Glutamatergic neuron (in vitro differentiated cells): ENCODE data around the gene SLC5A5. TPM values are rescaled to one million over a fixed set of nuclear protein-coding genes. Genes with fewer than 3 reads are reported as not detected.

ENCODE experiments used
- DNase-seq: peaks from one replicate; pipeline ENCODE4 v3.0.0; 2022
- H3K27ac Mint-ChIP-seq: one replicate; pipeline ENCODE4 v1.8.0; 2020; ENCODE audit warnings: mild to moderate bottlenecking, mixed read lengths, inconsistent platforms; ENCODE audit not compliant: unreplicated experiment
- H3K27me3 Mint-ChIP-seq: one replicate; pipeline ENCODE4 v1.8.0; 2020; ENCODE audit warnings: mild to moderate bottlenecking, moderate library complexity, mixed read lengths, inconsistent platforms; ENCODE audit not compliant: unreplicated experiment
- H3K36me3 Mint-ChIP-seq: one replicate; pipeline ENCODE4 v1.8.0; 2020; ENCODE audit warnings: mild to moderate bottlenecking, mixed read lengths, inconsistent platforms; ENCODE audit not compliant: unreplicated experiment
- H3K4me1 Mint-ChIP-seq: one replicate; pipeline ENCODE4 v1.8.0; 2020; ENCODE audit warnings: mild to moderate bottlenecking, low read depth, mixed read lengths, inconsistent platforms; ENCODE audit not compliant: unreplicated experiment
- H3K4me3 Mint-ChIP-seq: one replicate; pipeline ENCODE4 v1.8.0; 2020; ENCODE audit warnings: mild to moderate bottlenecking, mixed read lengths, inconsistent platforms; ENCODE audit not compliant: unreplicated experiment
- H3K9me3 Mint-ChIP-seq: one replicate; pipeline ENCODE4 v1.8.0; 2020; ENCODE audit warnings: mild to moderate bottlenecking, moderate library complexity, mixed read lengths, inconsistent platforms; ENCODE audit not compliant: unreplicated experiment
- total RNA-seq: library from RNA; stranded (reverse); fragmentation: NEBNext Ultra II Directional; extraction: Animal tissue kit (Norgen Biotek cat#: 25700); gene quantifications from one replicate; pipeline ENCODE4 v1.2.1, GENCODE V29; 2021; ENCODE audit not compliant: unreplicated experiment
- TF ChIP-seq, protein P1 (sequence below): fragments of 200-600 bp; sonication (generic); IDR thresholded peaks from one replicate; pipeline ENCODE4 v1.5.0; 2021; ENCODE audit not compliant: partially characterized antibody, unreplicated experiment

SLC5A5 gene
- total RNA-seq, 1 donor from 2014 or later: 4.3 TPM

GRCh38 chr19:17830567-17831418 is 41.0 kb upstream of the SLC5A5 start:
- H3K27ac Mint-ChIP-seq: peak overlapping the region; percentile 85
- peaks cover 3% of the 10 kb centered on the region for H3K9me3 Mint-ChIP-seq
- peak overlapping the region; percentile 85 for H3K4me3 Mint-ChIP-seq
- no peaks in the 10 kb centered on the region for H3K4me1 Mint-ChIP-seq
- peaks cover 7% of the 10 kb centered on the region for H3K36me3 Mint-ChIP-seq
- H3K27me3 Mint-ChIP-seq: peaks cover 16% of the 10 kb centered on the region
- TF ChIP-seq, protein P1, sequence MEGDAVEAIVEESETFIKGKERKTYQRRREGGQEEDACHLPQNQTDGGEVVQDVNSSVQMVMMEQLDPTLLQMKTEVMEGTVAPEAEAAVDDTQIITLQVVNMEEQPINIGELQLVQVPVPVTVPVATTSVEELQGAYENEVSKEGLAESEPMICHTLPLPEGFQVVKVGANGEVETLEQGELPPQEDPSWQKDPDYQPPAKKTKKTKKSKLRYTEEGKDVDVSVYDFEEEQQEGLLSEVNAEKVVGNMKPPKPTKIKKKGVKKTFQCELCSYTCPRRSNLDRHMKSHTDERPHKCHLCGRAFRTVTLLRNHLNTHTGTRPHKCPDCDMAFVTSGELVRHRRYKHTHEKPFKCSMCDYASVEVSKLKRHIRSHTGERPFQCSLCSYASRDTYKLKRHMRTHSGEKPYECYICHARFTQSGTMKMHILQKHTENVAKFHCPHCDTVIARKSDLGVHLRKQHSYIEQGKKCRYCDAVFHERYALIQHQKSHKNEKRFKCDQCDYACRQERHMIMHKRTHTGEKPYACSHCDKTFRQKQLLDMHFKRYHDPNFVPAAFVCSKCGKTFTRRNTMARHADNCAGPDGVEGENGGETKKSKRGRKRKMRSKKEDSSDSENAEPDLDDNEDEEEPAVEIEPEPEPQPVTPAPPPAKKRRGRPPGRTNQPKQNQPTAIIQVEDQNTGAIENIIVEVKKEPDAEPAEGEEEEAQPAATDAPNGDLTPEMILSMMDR: no peak
- DNase-seq: peak; percentile 93

DNA sequence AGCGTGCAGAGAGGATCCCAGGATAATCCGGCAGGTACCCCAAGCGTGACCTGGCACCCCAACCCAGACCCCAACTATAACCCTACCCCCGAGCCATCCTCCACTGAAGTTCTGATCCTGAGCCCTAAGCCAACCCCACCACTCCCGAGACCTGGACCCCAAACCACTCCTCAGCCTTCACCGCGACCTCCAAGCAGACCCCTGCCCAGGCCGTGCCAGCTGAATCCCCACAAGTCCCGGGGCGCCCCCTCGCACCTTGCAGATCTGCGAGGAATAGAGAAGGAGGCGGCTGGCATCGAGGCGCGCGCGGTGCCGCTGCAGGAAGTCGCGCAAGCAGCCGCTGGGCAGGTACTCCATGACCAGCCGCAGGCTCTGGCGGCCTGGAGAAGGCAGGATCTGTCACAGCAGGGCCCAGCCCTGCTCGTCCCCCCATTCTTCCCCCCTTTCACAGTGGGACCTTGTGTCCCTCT is 40.3 kb upstream of the SLC5A5 start:
- peaks cover 5% of the 10 kb centered on the region for H3K9me3 Mint-ChIP-seq
- peaks cover 16% of the 10 kb centered on the region for H3K27me3 Mint-ChIP-seq
- peaks cover 7% of the 10 kb centered on the region for H3K36me3 Mint-ChIP-seq
- TF ChIP-seq, protein P1: no peak
- H3K4me3 Mint-ChIP-seq: peak overlapping the region; percentile 59
- H3K4me1 Mint-ChIP-seq: no peaks in the 10 kb centered on the region
- H3K27ac Mint-ChIP-seq: no peak overlapping the region
- DNase-seq: no peak

DNA sequence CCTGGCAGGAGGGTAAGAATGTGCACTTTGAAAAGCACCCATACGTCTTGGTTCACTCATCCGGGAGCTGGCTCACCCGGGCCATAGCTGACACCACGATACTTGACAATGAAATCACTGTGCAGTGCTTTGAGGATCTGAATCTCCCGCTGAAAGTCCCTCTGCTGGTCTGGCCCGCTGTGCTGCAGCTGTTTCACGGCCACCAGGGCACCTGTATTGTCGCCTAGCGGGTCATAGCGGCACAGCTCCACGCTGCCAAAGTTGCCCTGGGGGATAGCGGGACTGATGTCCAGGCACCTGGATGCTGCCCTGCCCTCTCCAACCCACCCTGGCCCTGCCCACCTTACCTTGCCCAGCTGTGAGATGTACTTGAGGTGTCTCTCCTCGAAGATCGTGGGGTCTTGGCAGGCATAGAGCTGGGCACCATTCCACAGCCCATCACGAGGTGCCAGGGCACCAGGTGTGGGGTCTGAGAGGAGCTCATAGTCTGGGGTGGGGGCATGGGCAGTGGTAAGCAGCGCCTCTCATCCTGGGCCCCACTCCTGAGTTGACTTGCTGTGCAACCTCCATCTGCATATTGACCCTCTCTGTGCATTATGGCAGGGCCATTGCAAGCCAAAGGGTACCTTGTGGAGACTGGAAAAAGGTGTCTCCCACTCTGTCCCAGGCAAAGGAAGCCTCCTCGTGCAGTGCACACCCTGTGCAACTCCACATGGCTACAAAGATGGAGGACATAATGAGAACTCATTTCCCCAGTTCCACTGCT is 39.1 kb upstream of the SLC5A5 start:
- TF ChIP-seq, protein P1: peak; percentile 9
- no peak for DNase-seq
- H3K27me3 Mint-ChIP-seq: peaks cover 16% of the 10 kb centered on the region
- H3K4me1 Mint-ChIP-seq: no peaks in the 10 kb centered on the region
- H3K36me3 Mint-ChIP-seq: peaks cover 7% of the 10 kb centered on the region
- no peak overlapping the region for H3K27ac Mint-ChIP-seq
- H3K4me3 Mint-ChIP-seq: peak overlapping the region; percentile 20
- H3K9me3 Mint-ChIP-seq: peaks cover 5% of the 10 kb centered on the region

GRCh38 chr19:17834350-17835181 is 37.2 kb upstream of the SLC5A5 start:
- Mint-ChIP-seq H3K36me3 (peaks cover 7% of the 10 kb centered on the region), H3K4me3 (no peak overlapping the region), H3K27ac (no peak overlapping the region), H3K9me3 (peaks cover 8% of the 10 kb centered on the region), H3K27me3 (peaks cover 14% of the 10 kb centered on the region), H3K4me1 (no peaks in the 10 kb centered on the region)
- TF ChIP-seq, protein P1: no peak
- no peak for DNase-seq
